GM23338 (cell line): ENCODE measurements around the gene ACAT2. TPM values are rescaled to one million over a fixed set of nuclear protein-coding genes. Genes with fewer than 3 reads are reported as not detected.
A peak's percentile ranks its signal among the peaks of the same experiment; 100 is the strongest.

Experiments
- ATAC-seq: fragments of 200-7000 bp; cut with Tn5 transposase; 3 replicates; pipeline ENCODE4 v1.9.1; 2020
- DNase-seq: peaks from one replicate; pipeline ENCODE4 v3.0.0-alpha.2; 2015; ENCODE audit warnings: low spot score
- H2AFZ ChIP-seq: fragments of 200-600 bp; sonication (generic); 2 replicates; pipeline ENCODE4 v1.8.0; 2016; ENCODE audit warnings: antibody characterized with exemption, mild to moderate bottlenecking, moderate library complexity
- H3F3A ChIP-seq: fragments of 200-600 bp; sonication (generic); replicated peaks from 2 replicates; pipeline ENCODE4 v1.8.0; 2017; ENCODE audit warnings: antibody characterized with exemption, mixed run types, low read depth
- H3K27ac ChIP-seq: fragments of 200-600 bp; sonication (generic); 2 replicates; pipeline ENCODE4 v1.6.1; 2016; ENCODE audit warnings: low read depth
- H3K27me3 ChIP-seq: fragments of 200-600 bp; sonication (generic); 2 replicates; pipeline ENCODE4 v1.8.0; 2016; ENCODE audit warnings: mild to moderate bottlenecking, mixed run types, moderate library complexity; ENCODE audit not compliant: insufficient read depth
- H3K36me3 ChIP-seq: fragments of 200-600 bp; sonication (generic); 2 replicates; pipeline ENCODE4 v1.8.0; 2016; ENCODE audit warnings: mild to moderate bottlenecking; ENCODE audit not compliant: insufficient read depth
- H3K4me1 ChIP-seq: fragments of 200-600 bp; sonication (generic); 2 replicates; pipeline ENCODE4 v1.8.0; 2016; ENCODE audit warnings: mild to moderate bottlenecking, moderate library complexity; ENCODE audit not compliant: insufficient read depth
- H3K4me2 ChIP-seq: fragments of 200-600 bp; sonication (generic); 2 replicates; pipeline ENCODE4 v1.7.1; 2017; ENCODE audit warnings: mixed run types
- H3K4me3 ChIP-seq: fragments of 200-600 bp; sonication (generic); 2 replicates; pipeline ENCODE4 v1.6.1; 2016; ENCODE audit warnings: mixed run types
- H3K79me2 ChIP-seq: fragments of 200-600 bp; sonication (generic); replicated peaks from 2 replicates; pipeline ENCODE4 v1.8.0; 2017; ENCODE audit warnings: mild to moderate bottlenecking; ENCODE audit not compliant: insufficient read depth
- H3K9me2 ChIP-seq: fragments of 200-600 bp; sonication (generic); 2 replicates; pipeline ENCODE4 v1.8.0; 2017; ENCODE audit not compliant: insufficient read depth
- H4K20me1 ChIP-seq: fragments of 200-600 bp; sonication (generic); replicated peaks from 2 replicates; pipeline ENCODE4 v1.8.0; 2017; ENCODE audit warnings: mild to moderate bottlenecking; ENCODE audit not compliant: insufficient read depth
- H3K27ac Mint-ChIP-seq: 2 replicates; pipeline ENCODE4 v1.8.0; 2020; ENCODE audit warnings: inconsistent platforms, mild to moderate bottlenecking, moderate library complexity, mixed read lengths
- H3K27me3 Mint-ChIP-seq: 3 replicates; pipeline ENCODE4 v1.8.0; 2022; ENCODE audit warnings: low read depth, mild to moderate bottlenecking, moderate library complexity, mixed read lengths, inconsistent platforms; ENCODE audit not compliant: insufficient read depth, poor library complexity
- H3K36me3 Mint-ChIP-seq: 3 replicates; pipeline ENCODE4 v1.8.0; 2021; ENCODE audit warnings: low read depth, mild to moderate bottlenecking, inconsistent platforms, moderate library complexity, mixed read lengths
- H3K4me1 Mint-ChIP-seq: 3 replicates; pipeline ENCODE4 v1.8.0; 2020; ENCODE audit warnings: mild to moderate bottlenecking, inconsistent platforms, mixed read lengths
- H3K4me3 Mint-ChIP-seq: 3 replicates; pipeline ENCODE4 v1.8.0; 2021; ENCODE audit warnings: moderate library complexity, mild to moderate bottlenecking, inconsistent platforms, mixed read lengths
- H3K9me3 Mint-ChIP-seq: 3 replicates; pipeline ENCODE4 v1.8.0; 2020; ENCODE audit warnings: moderate library complexity, mild to moderate bottlenecking, inconsistent platforms, mixed read lengths
- CREB1 ChIP-seq: fragments of 250-450 bp; sonication (Bioruptor Pico); IDR thresholded peaks from 2 replicates; pipeline ENCODE4 v1.5.0; 2020; ENCODE audit warnings: low read depth, mild to moderate bottlenecking, moderate library complexity
- EZH2 ChIP-seq: fragments of 200-600 bp; sonication (generic); IDR thresholded peaks from one replicate; pipeline ENCODE4 v1.8.0; 2017; ENCODE audit warnings: antibody characterized with exemption, mild to moderate bottlenecking, low read depth; ENCODE audit not compliant: unreplicated experiment
- EZH2phosphoT487 ChIP-seq: fragments of 200-600 bp; sonication (generic); IDR thresholded peaks from one replicate; pipeline ENCODE4 v1.8.1; 2018; ENCODE audit warnings: antibody characterized with exemption; ENCODE audit not compliant: unreplicated experiment
- JUNB ChIP-seq: IDR thresholded peaks from one replicate; pipeline ENCODE4 v1.6.1; 2016; ENCODE audit warnings: antibody characterized with exemption; ENCODE audit not compliant: unreplicated experiment
- NANOG ChIP-seq: IDR thresholded peaks from 2 replicates; pipeline ENCODE4 v1.6.1; 2016; ENCODE audit warnings: antibody characterized with exemption, borderline replicate concordance
- REST ChIP-seq: IDR thresholded peaks from one replicate; pipeline ENCODE4 v1.6.1; 2018; ENCODE audit warnings: antibody characterized with exemption; ENCODE audit not compliant: unreplicated experiment
- STAT1 ChIP-seq: IDR thresholded peaks from one replicate; pipeline ENCODE4 v1.6.1; 2016; ENCODE audit warnings: antibody characterized with exemption; ENCODE audit not compliant: unreplicated experiment
- ZNF114 ChIP-seq: fragments of 250-450 bp; sonication (Bioruptor Pico); IDR thresholded peaks from 2 replicates; pipeline ENCODE4 v1.5.0; 2020; ENCODE audit warnings: mild to moderate bottlenecking, moderate library complexity
- ZNF331 ChIP-seq: fragments of 250-450 bp; sonication (Bioruptor Pico); IDR thresholded peaks from 2 replicates; pipeline ENCODE4 v1.5.0; 2020; ENCODE audit warnings: low read depth, mild to moderate bottlenecking, moderate library complexity
- ZNF462 ChIP-seq: fragments of 250-450 bp; sonication (Bioruptor Pico); IDR thresholded peaks from 2 replicates; pipeline ENCODE4 v1.5.0; 2020; ENCODE audit warnings: mild to moderate bottlenecking, moderate library complexity
- polyA plus RNA-seq: library from polyadenylated mRNA; unstranded; fragments of >200 nt; fragmentation: Nextera tagmentation; extraction: Ambion mirVana; gene quantifications from 2 replicates; pipeline ENCODE4 v1.2.1, GENCODE V29; 2016
- total RNA-seq: library from RNA; depleted of rRNA; stranded (reverse); fragments of >200 nt; shearing (Covaris generic); gene quantifications from 2 replicates; pipeline ENCODE4 v1.2.3, GENCODE V29; 2014
- TF ChIP-seq, protein P1 (sequence below): IDR thresholded peaks from 2 replicates; pipeline ENCODE4 v1.6.1; 2016; ENCODE audit warnings: antibody characterized with exemption

The ACAT2 gene
- total and polyA plus RNA-seq, 2 experiments from 2014 or later = 108 to 151 TPM

GRCh38 chr6:159722655-159723054, 39.2 kb upstream of the ACAT2 start:
- Histone ChIP-seq H3K4me2 (no peak overlapping the region), H3K9me2 (no peaks in the 10 kb centered on the region), H3K4me3 (no peak overlapping the region), H3F3A (0 out of 2 replicates have a peak, but pooled peaks cover 3% of the 10 kb centered on the region), H3K27me3 (no peaks in the 10 kb centered on the region), H3K27ac (no peak overlapping the region), H3K36me3 (no peaks in the 10 kb centered on the region), H4K20me1 (peaks cover 10% of the 10 kb centered on the region; the same call in 1 of the 2 replicates), H3K4me1 (peaks cover 10% of the 10 kb centered on the region; the same call in 1 of the 2 replicates), H3K79me2 (peaks cover 66% of the 10 kb centered on the region), H2AFZ (no peak overlapping the region)
- no peaks in the 10 kb centered on the region for H3K9me3 Mint-ChIP-seq
- peaks cover 25% of the 10 kb centered on the region; the same call in 2 of the 3 replicates for H3K36me3 Mint-ChIP-seq
- ATAC-seq (no peak), DNase-seq (no peak)
- peaks cover 15% of the 10 kb centered on the region for H3K27me3 Mint-ChIP-seq
- no peak overlapping the region for H3K4me3 Mint-ChIP-seq
- no peak overlapping the region for H3K27ac Mint-ChIP-seq
- peaks cover 10% of the 10 kb centered on the region for H3K4me1 Mint-ChIP-seq
- TF ChIP-seq ZNF331 (CRISPR knock-in tag) = no peak
- TF ChIP-seq CREB1 (CRISPR knock-in tag) = no peak
- no peak for TF ChIP-seq STAT1

DNA sequence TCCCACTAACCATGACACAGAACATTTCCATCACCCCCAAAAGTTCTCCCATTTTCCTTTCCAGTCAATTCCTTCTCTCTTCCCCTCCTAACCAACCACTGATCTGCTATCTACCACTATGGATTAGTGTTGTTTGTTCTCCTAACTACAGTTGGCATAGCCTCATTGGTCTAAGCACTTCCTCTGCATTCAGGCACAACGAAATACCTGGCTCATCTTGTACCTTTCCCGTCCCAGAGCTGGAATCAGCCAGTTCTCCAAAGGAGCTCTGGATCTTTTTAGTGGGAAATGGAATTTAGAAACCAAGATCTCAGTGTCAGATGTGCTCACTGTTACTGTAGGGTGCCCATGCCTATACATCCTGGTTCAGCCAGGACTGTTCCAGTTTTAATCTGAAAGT, 38.6 kb upstream of the ACAT2 start:
- Histone ChIP-seq H3K36me3 (no peaks in the 10 kb centered on the region), H3K27me3 (no peaks in the 10 kb centered on the region), H2AFZ (no peak overlapping the region), H3K27ac (peak overlapping the region; percentile 8; the same call in 1 of the 2 replicates), H3K4me3 (no peak overlapping the region), H4K20me1 (peaks cover 10% of the 10 kb centered on the region; the same call in 1 of the 2 replicates), H3K9me2 (no peaks in the 10 kb centered on the region), H3K79me2 (peaks cover 72% of the 10 kb centered on the region), H3K4me2 (no peak overlapping the region), H3F3A (0 out of 2 replicates have a peak, but pooled peaks cover 3% of the 10 kb centered on the region), H3K4me1 (peaks cover 10% of the 10 kb centered on the region; the same call in 1 of the 2 replicates)
- H3K9me3 Mint-ChIP-seq = no peaks in the 10 kb centered on the region
- peak; percentile 16 for DNase-seq
- H3K36me3 Mint-ChIP-seq = peaks cover 29% of the 10 kb centered on the region; the same call in 2 of the 3 replicates
- no peak overlapping the region; the same call in 2 of the 3 replicates for H3K4me3 Mint-ChIP-seq
- no peak overlapping the region for H3K27ac Mint-ChIP-seq
- no peak for ATAC-seq
- H3K27me3 Mint-ChIP-seq = peaks cover 13% of the 10 kb centered on the region
- H3K4me1 Mint-ChIP-seq = peaks cover 10% of the 10 kb centered on the region
- TF ChIP-seq JUNB (no peak), EZH2 (no peak), ZNF114 (CRISPR knock-in tag) (no peak), EZH2phosphoT487 (no peak), REST (no peak), NANOG (no peak), ZNF462 (no peak), STAT1 (no peak), ZNF331 (CRISPR knock-in tag) (no peak)
- TF ChIP-seq, protein P1, sequence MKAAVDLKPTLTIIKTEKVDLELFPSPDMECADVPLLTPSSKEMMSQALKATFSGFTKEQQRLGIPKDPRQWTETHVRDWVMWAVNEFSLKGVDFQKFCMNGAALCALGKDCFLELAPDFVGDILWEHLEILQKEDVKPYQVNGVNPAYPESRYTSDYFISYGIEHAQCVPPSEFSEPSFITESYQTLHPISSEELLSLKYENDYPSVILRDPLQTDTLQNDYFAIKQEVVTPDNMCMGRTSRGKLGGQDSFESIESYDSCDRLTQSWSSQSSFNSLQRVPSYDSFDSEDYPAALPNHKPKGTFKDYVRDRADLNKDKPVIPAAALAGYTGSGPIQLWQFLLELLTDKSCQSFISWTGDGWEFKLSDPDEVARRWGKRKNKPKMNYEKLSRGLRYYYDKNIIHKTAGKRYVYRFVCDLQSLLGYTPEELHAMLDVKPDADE = no peak
